GM12874 (cell line): ENCODE results near the gene CUX1.

Experiments
- TF ChIP-seq, protein P1 (sequence below): IDR thresholded peaks from 2 replicates; pipeline ENCODE4 v1.5.1; 2011; ENCODE audit warnings: low read depth, mild to moderate bottlenecking, control low read depth, low read length, moderate library complexity; ENCODE audit not compliant: insufficient read depth

The CUX1 gene

GRCh38 chr7:102210787-102211186 lies 393.4 kb downstream of the CUX1 start:
- TF ChIP-seq, protein P1, sequence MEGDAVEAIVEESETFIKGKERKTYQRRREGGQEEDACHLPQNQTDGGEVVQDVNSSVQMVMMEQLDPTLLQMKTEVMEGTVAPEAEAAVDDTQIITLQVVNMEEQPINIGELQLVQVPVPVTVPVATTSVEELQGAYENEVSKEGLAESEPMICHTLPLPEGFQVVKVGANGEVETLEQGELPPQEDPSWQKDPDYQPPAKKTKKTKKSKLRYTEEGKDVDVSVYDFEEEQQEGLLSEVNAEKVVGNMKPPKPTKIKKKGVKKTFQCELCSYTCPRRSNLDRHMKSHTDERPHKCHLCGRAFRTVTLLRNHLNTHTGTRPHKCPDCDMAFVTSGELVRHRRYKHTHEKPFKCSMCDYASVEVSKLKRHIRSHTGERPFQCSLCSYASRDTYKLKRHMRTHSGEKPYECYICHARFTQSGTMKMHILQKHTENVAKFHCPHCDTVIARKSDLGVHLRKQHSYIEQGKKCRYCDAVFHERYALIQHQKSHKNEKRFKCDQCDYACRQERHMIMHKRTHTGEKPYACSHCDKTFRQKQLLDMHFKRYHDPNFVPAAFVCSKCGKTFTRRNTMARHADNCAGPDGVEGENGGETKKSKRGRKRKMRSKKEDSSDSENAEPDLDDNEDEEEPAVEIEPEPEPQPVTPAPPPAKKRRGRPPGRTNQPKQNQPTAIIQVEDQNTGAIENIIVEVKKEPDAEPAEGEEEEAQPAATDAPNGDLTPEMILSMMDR: no peak

GRCh38 chr7:102211590-102212550 lies 394.4 kb downstream of the CUX1 start:
- TF ChIP-seq, protein P1: no peak

DNA sequence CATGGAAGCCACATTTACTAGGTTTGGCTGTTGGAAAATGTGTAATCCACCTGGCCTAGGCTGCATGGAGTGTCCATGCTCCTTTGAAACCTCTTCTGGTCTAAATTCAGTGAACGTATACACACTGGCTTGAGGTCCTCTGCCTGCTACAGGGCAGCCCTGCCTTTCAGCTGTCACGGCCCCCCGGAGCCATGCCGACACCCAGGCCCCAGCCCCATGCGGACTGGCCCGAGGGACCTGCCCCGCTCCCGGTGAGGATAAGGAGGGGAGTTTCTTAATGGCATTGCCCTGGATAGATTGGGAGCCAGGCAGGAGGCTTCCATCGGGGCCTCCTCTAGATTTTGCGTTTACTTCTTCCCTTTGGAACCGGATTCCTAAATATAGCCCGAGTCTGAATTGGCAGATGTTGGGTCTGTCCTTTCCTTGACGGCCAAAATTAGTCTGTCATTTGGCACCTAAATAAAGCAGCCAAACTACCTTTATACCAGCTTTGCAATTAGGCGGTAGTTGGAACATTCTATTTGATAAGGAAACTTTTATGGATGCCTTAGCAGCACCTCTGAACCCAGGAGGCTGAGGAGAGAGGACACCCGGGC lies 397.1 kb downstream of the CUX1 start:
- TF ChIP-seq, protein P1: no peak

- TF ChIP-seq, protein P1: no peak
Observed at GRCh38 chr7:102215256-102215655, 397.8 kb downstream of the CUX1 start.

GRCh38 chr7:102215711-102216110 lies 398.3 kb downstream of the CUX1 start:
- TF ChIP-seq, protein P1: no peak

DNA sequence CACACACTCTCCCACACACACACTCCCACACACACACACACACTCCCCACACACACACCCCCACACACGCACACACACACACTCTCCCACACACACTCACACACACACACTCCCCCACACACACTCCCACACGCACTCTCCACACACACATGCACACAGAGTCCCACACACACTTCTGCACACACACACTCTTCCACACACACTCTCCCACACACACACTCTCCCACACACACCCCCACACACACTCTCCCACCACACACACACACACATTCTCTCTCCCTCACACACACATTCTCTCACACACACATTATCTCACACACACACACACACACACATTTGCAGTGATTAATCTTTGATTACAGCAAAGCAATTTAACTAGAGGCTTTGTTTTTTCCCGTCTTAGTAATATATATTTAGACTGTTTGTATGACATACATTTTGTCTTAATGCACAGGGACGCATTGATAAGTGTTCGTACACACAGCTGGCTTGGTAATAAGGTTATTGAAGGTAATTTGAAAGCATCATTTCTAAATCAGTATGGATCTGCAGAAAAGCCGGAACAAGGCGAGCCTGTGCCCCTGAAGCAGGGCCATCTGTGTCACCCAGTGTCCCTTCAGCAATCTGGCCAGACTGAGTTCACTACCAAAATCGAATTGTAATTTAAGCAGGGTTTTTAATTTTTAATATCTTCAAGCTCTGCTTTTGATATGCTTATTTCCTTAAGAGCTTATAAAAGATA lies 399.3 kb downstream of the CUX1 start:
- TF ChIP-seq, protein P1: no peak
